ENCODE data around the gene SLC25A46. TPM values are rescaled to one million over a fixed set of nuclear protein-coding genes. Genes with fewer than 3 reads are reported as not detected.
A peak's percentile ranks its signal among the peaks of the same experiment; 100 is the strongest.

The SLC25A46 gene
- total RNA-seq, 4 donors from 2014 or later = 71.5 to 114 (median 99.7) TPM

GRCh38 chr5:110736753-110737152 lies 2.1 kb upstream of the SLC25A46 start:
- in situ Hi-C loops (cut with MboI; ENCODE audit: low sequenced_read_pairs in 4 of 4) (loop anchor here in 1 of 4 donors (25.0 kb wide), 2 partner anchors 351 to 1426 kb away; partner anchors contain the start of gene WDR36), intact Hi-C loops (cut with DNase I; ENCODE audit: low total_unique reads) (loop anchor here (5.0 to 10.0 kb wide), 4 partner anchors 1021 to 1992 kb away; partner anchors contain the start of genes FER and NREP)
- peaks cover 0 to 2% (median 0%) of the 10 kb centered on the region in 3 donors for H3K27me3 ChIP-seq
- TF ChIP-seq CTCF (IDR thresholded peaks at IDR 0.05 in 4 of 5, conservative IDR thresholded peaks at IDR 0.05 in 1 of 5) = no peak
- no peak for TF ChIP-seq POLR2A (IDR thresholded peaks at IDR 0.05)
- peaks cover 10 to 16% of the 10 kb centered on the region in 2 donors for H3K4me1 ChIP-seq
- no peak overlapping the region for H3K4me3 ChIP-seq
- DNase-seq (no peak), ATAC-seq (no peak)
- no peaks in the 10 kb centered on the region for H3K9me3 ChIP-seq
- no peaks in the 10 kb centered on the region for H3K36me3 ChIP-seq
- no peak overlapping the region for H3K27ac ChIP-seq

GRCh38 chr5:110738503-110738811 lies 350 bp upstream of the SLC25A46 start:
- Histone ChIP-seq H3K4me3 (peak overlapping the region; percentile 83 to 100 (median 95)), H3K4me1 (peaks cover 10 to 16% of the 10 kb centered on the region in 2 donors), H3K36me3 (no peaks in the 10 kb centered on the region), H3K9me3 (no peaks in the 10 kb centered on the region), H3K27me3 (peaks cover 0 to 2% (median 0%) of the 10 kb centered on the region in 3 donors), H3K27ac (peak overlapping the region; percentile 88 to 93 (median 91))
- intact Hi-C loops (cut with DNase I; ENCODE audit: low total_unique reads) (loop anchor here (2.0 to 10.0 kb wide), 5 partner anchors 354 to 1994 kb away; partner anchors contain the start of genes FER, NREP and WDR36), in situ Hi-C loops (cut with MboI; ENCODE audit: low sequenced_read_pairs in 4 of 4) (loop anchor here in 1 of 4 donors (25.0 kb wide), 2 partner anchors 349 to 1424 kb away; partner anchors contain the start of gene WDR36)
- TF ChIP-seq CTCF (IDR thresholded peaks at IDR 0.05 in 4 of 5, conservative IDR thresholded peaks at IDR 0.05 in 1 of 5) (no peak), POLR2A (IDR thresholded peaks at IDR 0.05) (no peak)
- ATAC-seq = peak; percentile 61 to 64
- no peak for DNase-seq

- H3K4me3 ChIP-seq = no peak overlapping the region
- intact Hi-C loops (cut with DNase I; ENCODE audit: low total_unique reads) (no loop called here), in situ Hi-C loops (cut with MboI; ENCODE audit: low sequenced_read_pairs in 4 of 4) (loop anchor here in 3 of 4 donors (25.0 kb wide), 3 partner anchors 310 to 360 kb away; partner anchors contain the start of genes TSLP (in 1 of the 3) and WDR36 (in 1 of the 3))
- no peaks in the 10 kb centered on the region for H3K4me1 ChIP-seq
- H3K36me3 ChIP-seq = peaks cover 5 to 43% of the 10 kb centered on the region in 2 donors
- no peak for ATAC-seq
- H3K27me3 ChIP-seq = no peaks in the 10 kb centered on the region
- TF ChIP-seq CTCF (IDR thresholded peaks at IDR 0.05 in 4 of 5, conservative IDR thresholded peaks at IDR 0.05 in 1 of 5) (no peak), POLR2A (IDR thresholded peaks at IDR 0.05) (no peak)
- DNase-seq = no peak
- no peak overlapping the region for H3K27ac ChIP-seq
- H3K9me3 ChIP-seq = no peaks in the 10 kb centered on the region
These were observed 13.3 kb downstream of the SLC25A46 start for GRCh38 chr5:110751902-110752762.

- intact Hi-C loops (cut with DNase I; ENCODE audit: low total_unique reads) = no loop called here
- no peaks in the 10 kb centered on the region for H3K9me3 ChIP-seq
- peaks cover 5 to 43% of the 10 kb centered on the region in 2 donors for H3K36me3 ChIP-seq
- no peaks in the 10 kb centered on the region for H3K4me1 ChIP-seq
- DNase-seq (no peak), ATAC-seq (no peak)
- TF ChIP-seq POLR2A (IDR thresholded peaks at IDR 0.05) = no peak
- TF ChIP-seq CTCF (IDR thresholded peaks at IDR 0.05 in 4 of 5, conservative IDR thresholded peaks at IDR 0.05 in 1 of 5) = no peak
- no peaks in the 10 kb centered on the region for H3K27me3 ChIP-seq
- H3K27ac ChIP-seq = no peak overlapping the region
- H3K4me3 ChIP-seq = no peak overlapping the region
- in situ Hi-C loops (cut with MboI; ENCODE audit: low sequenced_read_pairs in 4 of 4) = loop anchor here in 3 of 4 donors (25.0 kb wide), 3 partner anchors 309 to 359 kb away; partner anchors contain the start of genes TSLP (in 1 of the 3) and WDR36 (in 1 of the 3)
These were observed 14.1 kb downstream of the SLC25A46 start for GRCh38 chr5:110752953-110753352.

Measured in gastrocnemius medialis (tissue), 4 donors.